ENCODE data around the gene LCN15. TPM values are rescaled to one million over a fixed set of nuclear protein-coding genes. Genes with fewer than 3 reads are reported as not detected.

The LCN15 gene
- total and polyA plus RNA-seq, 2 of the 13 experiments (the other 11 are each of a cell fraction or from before 2014, with no cell fraction given): 1.3 to 53.7 TPM

DNA sequence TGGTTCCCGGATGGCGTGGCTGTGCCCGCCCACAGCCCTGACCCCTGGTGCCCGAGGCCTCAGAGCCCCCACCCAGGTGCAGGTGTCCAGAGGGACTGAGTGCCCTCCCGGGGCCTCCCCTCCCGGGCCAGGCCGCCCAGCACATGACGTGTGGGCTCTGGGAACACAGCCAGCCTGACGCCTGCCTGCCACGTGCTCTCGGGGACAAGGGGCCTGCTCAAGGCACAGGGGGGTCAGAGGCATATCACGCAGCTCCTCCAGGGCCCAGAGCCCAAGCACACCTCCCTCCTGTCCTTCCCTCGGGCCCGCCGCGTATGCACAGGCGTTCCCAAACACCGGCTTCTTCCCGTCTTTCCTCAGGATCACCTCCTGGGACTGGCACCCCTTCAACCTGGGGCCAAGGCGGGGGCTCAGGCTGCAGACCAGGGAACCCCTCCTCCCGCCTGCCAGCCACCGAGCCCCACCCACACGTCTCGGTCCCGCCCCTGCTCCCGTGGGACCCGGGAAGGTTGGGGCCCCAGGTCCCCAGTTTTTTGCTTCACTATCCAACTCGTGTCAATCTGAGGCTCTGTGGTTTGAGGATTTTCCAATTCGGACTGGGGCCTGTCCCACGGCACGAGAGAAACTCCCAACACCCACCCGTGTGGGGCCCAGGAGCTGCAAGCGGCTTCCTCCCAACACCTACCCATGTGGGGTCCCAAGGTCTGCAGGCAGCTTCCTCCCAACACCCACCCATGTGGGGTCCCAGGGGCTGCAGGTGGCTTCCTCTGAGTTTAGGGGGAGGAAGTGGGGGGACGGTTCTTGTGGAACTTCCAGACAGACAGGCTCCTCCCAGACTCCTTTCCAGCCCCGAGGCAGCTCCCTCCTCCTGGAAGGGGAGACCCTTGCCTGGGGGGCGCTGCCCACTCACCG is 23.1 kb downstream of the LCN15 start (continued):
- no peak for TF ChIP-seq HNRNPK (IDR thresholded peaks at IDR 0.05; ENCODE audit: low read depth, low read length, poor library complexity, severe bottlenecking)
- TF ChIP-seq ZNF782 (CRISPR knock-in tag; IDR thresholded peaks at IDR 0.05; ENCODE audit: borderline replicate concordance): no peak
- TF ChIP-seq NFIB (CRISPR knock-in tag; IDR thresholded peaks at IDR 0.05; ENCODE audit: borderline replicate concordance): no peak
- peak; percentile 83; the same call in 1 of the 2 replicates for TF ChIP-seq HES4 (CRISPR knock-in tag; IDR thresholded peaks at IDR 0.05; ENCODE audit: borderline replicate concordance)
- TF ChIP-seq ARNT (IDR thresholded peaks at IDR 0.05): no peak
- TF ChIP-seq, protein P1, sequence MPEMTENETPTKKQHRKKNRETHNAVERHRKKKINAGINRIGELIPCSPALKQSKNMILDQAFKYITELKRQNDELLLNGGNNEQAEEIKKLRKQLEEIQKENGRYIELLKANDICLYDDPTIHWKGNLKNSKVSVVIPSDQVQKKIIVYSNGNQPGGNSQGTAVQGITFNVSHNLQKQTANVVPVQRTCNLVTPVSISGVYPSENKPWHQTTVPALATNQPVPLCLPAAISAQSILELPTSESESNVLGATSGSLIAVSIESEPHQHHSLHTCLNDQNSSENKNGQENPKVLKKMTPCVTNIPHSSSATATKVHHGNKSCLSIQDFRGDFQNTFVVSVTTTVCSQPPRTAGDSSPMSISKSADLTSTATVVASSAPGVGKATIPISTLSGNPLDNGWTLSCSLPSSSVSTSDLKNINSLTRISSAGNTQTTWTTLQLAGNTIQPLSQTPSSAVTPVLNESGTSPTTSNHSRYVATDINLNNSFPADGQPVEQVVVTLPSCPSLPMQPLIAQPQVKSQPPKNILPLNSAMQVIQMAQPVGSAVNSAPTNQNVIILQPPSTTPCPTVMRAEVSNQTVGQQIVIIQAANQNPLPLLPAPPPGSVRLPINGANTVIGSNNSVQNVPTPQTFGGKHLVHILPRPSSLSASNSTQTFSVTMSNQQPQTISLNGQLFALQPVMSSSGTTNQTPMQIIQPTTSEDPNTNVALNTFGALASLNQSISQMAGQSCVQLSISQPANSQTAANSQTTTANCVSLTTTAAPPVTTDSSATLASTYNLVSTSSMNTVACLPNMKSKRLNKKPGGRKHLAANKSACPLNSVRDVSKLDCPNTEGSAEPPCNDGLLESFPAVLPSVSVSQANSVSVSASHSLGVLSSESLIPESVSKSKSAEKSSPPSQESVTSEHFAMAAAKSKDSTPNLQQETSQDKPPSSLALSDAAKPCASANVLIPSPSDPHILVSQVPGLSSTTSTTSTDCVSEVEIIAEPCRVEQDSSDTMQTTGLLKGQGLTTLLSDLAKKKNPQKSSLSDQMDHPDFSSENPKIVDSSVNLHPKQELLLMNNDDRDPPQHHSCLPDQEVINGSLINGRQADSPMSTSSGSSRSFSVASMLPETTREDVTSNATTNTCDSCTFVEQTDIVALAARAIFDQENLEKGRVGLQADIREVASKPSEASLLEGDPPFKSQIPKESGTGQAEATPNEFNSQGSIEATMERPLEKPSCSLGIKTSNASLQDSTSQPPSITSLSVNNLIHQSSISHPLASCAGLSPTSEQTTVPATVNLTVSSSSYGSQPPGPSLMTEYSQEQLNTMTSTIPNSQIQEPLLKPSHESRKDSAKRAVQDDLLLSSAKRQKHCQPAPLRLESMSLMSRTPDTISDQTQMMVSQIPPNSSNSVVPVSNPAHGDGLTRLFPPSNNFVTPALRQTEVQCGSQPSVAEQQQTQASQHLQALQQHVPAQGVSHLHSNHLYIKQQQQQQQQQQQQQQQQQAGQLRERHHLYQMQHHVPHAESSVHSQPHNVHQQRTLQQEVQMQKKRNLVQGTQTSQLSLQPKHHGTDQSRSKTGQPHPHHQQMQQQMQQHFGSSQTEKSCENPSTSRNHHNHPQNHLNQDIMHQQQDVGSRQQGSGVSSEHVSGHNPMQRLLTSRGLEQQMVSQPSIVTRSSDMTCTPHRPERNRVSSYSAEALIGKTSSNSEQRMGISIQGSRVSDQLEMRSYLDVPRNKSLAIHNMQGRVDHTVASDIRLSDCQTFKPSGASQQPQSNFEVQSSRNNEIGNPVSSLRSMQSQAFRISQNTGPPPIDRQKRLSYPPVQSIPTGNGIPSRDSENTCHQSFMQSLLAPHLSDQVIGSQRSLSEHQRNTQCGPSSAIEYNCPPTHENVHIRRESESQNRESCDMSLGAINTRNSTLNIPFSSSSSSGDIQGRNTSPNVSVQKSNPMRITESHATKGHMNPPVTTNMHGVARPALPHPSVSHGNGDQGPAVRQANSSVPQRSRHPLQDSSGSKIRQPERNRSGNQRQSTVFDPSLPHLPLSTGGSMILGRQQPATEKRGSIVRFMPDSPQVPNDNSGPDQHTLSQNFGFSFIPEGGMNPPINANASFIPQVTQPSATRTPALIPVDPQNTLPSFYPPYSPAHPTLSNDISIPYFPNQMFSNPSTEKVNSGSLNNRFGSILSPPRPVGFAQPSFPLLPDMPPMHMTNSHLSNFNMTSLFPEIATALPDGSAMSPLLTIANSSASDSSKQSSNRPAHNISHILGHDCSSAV (CRISPR knock-in tag; IDR thresholded peaks at IDR 0.05; ENCODE audit: borderline replicate concordance): no peak
- no peak for TF ChIP-seq CREM (IDR thresholded peaks at IDR 0.05)
- TF ChIP-seq CREM (CRISPR knock-in tag; IDR thresholded peaks at IDR 0.05): no peak
- TF ChIP-seq MED1 (CRISPR knock-in tag; IDR thresholded peaks at IDR 0.05): peak; percentile 71
- TF ChIP-seq, protein P2, sequence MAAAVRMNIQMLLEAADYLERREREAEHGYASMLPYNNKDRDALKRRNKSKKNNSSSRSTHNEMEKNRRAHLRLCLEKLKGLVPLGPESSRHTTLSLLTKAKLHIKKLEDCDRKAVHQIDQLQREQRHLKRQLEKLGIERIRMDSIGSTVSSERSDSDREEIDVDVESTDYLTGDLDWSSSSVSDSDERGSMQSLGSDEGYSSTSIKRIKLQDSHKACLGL (CRISPR knock-in tag; IDR thresholded peaks at IDR 0.05): peak; percentile 73; the same call in 1 of the 2 replicates
- no peak for TF ChIP-seq KLF15 (CRISPR knock-in tag; IDR thresholded peaks at IDR 0.05; ENCODE audit: borderline replicate concordance)
- TF ChIP-seq ZBTB38 (CRISPR knock-in tag; IDR thresholded peaks at IDR 0.05): no peak
- TF ChIP-seq NFE2L1 (CRISPR knock-in tag; IDR thresholded peaks at IDR 0.05; ENCODE audit: borderline replicate concordance): no peak
- TF ChIP-seq PHF21A (CRISPR knock-in tag; IDR thresholded peaks at IDR 0.05): no peak
- no peak for TF ChIP-seq ZNF777 (CRISPR knock-in tag; IDR thresholded peaks at IDR 0.05)
- no peak for TF ChIP-seq HNF4G (IDR thresholded peaks at IDR 0.05; ENCODE audit: borderline replicate concordance, low read depth, low read length)
- TF ChIP-seq HNF4G (CRISPR knock-in tag; IDR thresholded peaks at IDR 0.05; ENCODE audit: borderline replicate concordance, low read depth): 0 out of 2 replicates have a peak, but pooled peaks have one; percentile 41
- TF ChIP-seq MXI1 (IDR thresholded peaks at IDR 0.05; ENCODE audit: borderline replicate concordance, low read depth, low read length): no peak
- no peak for TF ChIP-seq CBFB (CRISPR knock-in tag; IDR thresholded peaks at IDR 0.05)
- TF ChIP-seq, protein P3, sequence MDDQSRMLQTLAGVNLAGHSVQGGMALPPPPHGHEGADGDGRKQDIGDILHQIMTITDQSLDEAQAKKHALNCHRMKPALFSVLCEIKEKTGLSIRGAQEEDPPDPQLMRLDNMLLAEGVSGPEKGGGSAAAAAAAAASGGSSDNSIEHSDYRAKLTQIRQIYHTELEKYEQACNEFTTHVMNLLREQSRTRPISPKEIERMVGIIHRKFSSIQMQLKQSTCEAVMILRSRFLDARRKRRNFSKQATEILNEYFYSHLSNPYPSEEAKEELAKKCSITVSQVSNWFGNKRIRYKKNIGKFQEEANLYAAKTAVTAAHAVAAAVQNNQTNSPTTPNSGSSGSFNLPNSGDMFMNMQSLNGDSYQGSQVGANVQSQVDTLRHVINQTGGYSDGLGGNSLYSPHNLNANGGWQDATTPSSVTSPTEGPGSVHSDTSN (CRISPR knock-in tag; IDR thresholded peaks at IDR 0.05; ENCODE audit: borderline replicate concordance): no peak
- no peak for TF ChIP-seq ISX (CRISPR knock-in tag; conservative IDR thresholded peaks at IDR 0.05)
